Measurements from ENCODE around the gene MAP3K9. TPM values are rescaled to one million over a fixed set of nuclear protein-coding genes. Genes with fewer than 3 reads are reported as not detected.

The MAP3K9 gene
- total and polyA plus RNA-seq, 9 of the 15 experiments (the other 6 are each of a cell fraction or from before 2014, with no cell fraction given): 0.03 to 0.60 (median 0.36) TPM

- TF ChIP-seq TEAD4 (IDR thresholded peaks at IDR 0.05; ENCODE audit: low read length) (no peak), TEAD4 (CRISPR knock-in tag; IDR thresholded peaks at IDR 0.05; ENCODE audit: borderline replicate concordance) (no peak), CBX2 (IDR thresholded peaks at IDR 0.05; ENCODE audit: insufficient read depth, low read length, poor library complexity, severe bottlenecking) (no peak)
These were observed 86.9 kb downstream of the MAP3K9 start (continued) for GRCh38 chr14:70722418-70722817.

- intact Hi-C loops (cut with micrococcal nuclease) (no loop called here), in situ Hi-C loops (cut with MboI) (no loop called here)
- Histone ChIP-seq H3K36me3 (ENCODE audit: control insufficient read depth, insufficient read depth, low read length) (no peaks in the 10 kb centered on the region), H3K9me3 (replicated peaks; ENCODE audit: control insufficient read depth, insufficient read depth, low read depth, low read length) (no peaks in the 10 kb centered on the region), H3K4me1 (replicated peaks in 1 of 2; ENCODE audit: control insufficient read depth in 2 of 2, insufficient read depth in 2 of 2, low read length in 2 of 2) (no peaks in the 10 kb centered on the region), H3K27ac (ENCODE audit: extremely low read depth, low read depth, low read length) (no peak overlapping the region; the same call in 2 of the 3 replicates), H3K9ac (ENCODE audit: insufficient read depth in 1 of 2, low read depth in 2 of 2, low read length in 2 of 2) (no peak overlapping the region), H4K20me1 (replicated peaks; ENCODE audit: control insufficient read depth, insufficient read depth, low read length) (no peaks in the 10 kb centered on the region), H3K79me2 (ENCODE audit: control insufficient read depth, insufficient read depth, low read length) (no peaks in the 10 kb centered on the region), H3K9me1 (ENCODE audit: control insufficient read depth, insufficient read depth, low read length) (no peaks in the 10 kb centered on the region), H3K4me2 (ENCODE audit: insufficient read depth, low read length) (no peak overlapping the region), H3K27me3 (ENCODE audit: control insufficient read depth in 2 of 2, insufficient read depth in 2 of 2, low read length in 2 of 2) (peaks cover 0 to 9% of the 10 kb centered on the region in 2 experiments; a peak in 2 of 5 replicates), H2AFZ (ENCODE audit: low read depth, low read length) (no peak overlapping the region), H3K4me3 (no peak overlapping the region)
- ATAC-seq (no peak), FAIRE-seq (no peak), DNase-seq (ENCODE audit: extremely low read depth in 1 of 4, low spot score in 3 of 4) (no peak)
- no peak for TF ChIP-seq POLR2H (tag; IDR thresholded peaks at IDR 0.05; ENCODE audit: low read depth)
- no peak for TF ChIP-seq HOXB6 (CRISPR knock-in tag; IDR thresholded peaks at IDR 0.05; ENCODE audit: borderline replicate concordance)
- no peak for TF ChIP-seq ZFP1 (CRISPR knock-in tag; IDR thresholded peaks at IDR 0.05)
- TF ChIP-seq PML (IDR thresholded peaks at IDR 0.05; ENCODE audit: low read length): no peak
- TF ChIP-seq ZNF668 (CRISPR knock-in tag; IDR thresholded peaks at IDR 0.05): no peak
- TF ChIP-seq POLR2AphosphoS5 (IDR thresholded peaks at IDR 0.05; ENCODE audit: control insufficient read depth, insufficient read depth, low read depth, low read length): no peak
- TF ChIP-seq ZFP36 (IDR thresholded peaks at IDR 0.05; ENCODE audit: low read depth, low read length, partially characterized antibody): peak; percentile 58
- TF ChIP-seq RBM25 (IDR thresholded peaks at IDR 0.05; ENCODE audit: low read depth, low read length, severe bottlenecking): peak; percentile 57
- no peak for TF ChIP-seq ZNF280B (CRISPR knock-in tag; IDR thresholded peaks at IDR 0.05)
- 0% methylated on average over 2 of the region's 2 CpGs for WGBS (ENCODE audit: insufficient coverage, low coverage, missing lambda C conversion rate)
- BruUV-seq (replicated peaks): no TSS peak
- ChIA-PET POLR2A (interaction anchor here (0.5 kb wide), 1 partner anchor 123 kb away, joined by 3 read pairs; no protein-coding TSS in a partner anchor), CTCF (ENCODE audit: low intra/inter-chr PET ratio) (no interaction called here)
These were observed 87.8 kb downstream of the MAP3K9 start for GRCh38 chr14:70721542-70721941.
